ENCODE data around the gene CLOCK. TPM values are rescaled to one million over a fixed set of nuclear protein-coding genes. Genes with fewer than 3 reads are reported as not detected.

CLOCK gene
- total and polyA plus RNA-seq, 9 of the 15 experiments (the other 6 are each of a cell fraction or from before 2014, with no cell fraction given) = 3.7 to 14.4 (median 9.4) TPM

GRCh38 chr4:55397520-55398321 lies 149.0 kb downstream of the CLOCK start (continued):
- TF ChIP-seq ZBTB40 (IDR thresholded peaks at IDR 0.05) = peak; percentile 57; the same call in 1 of the 2 replicates
- no peak for TF ChIP-seq ZBTB40 (CRISPR knock-in tag; IDR thresholded peaks at IDR 0.05)
- no peak for TF ChIP-seq ZFP36 (IDR thresholded peaks at IDR 0.05; ENCODE audit: low read depth, low read length, partially characterized antibody)
- no peak for TF ChIP-seq PTRF (tag; IDR thresholded peaks at IDR 0.05)
- peak; percentile 85 for TF ChIP-seq CEBPB (tag; IDR thresholded peaks at IDR 0.05)
- TF ChIP-seq NRF1 (conservative IDR thresholded peaks at IDR 0.05 in 1 of 2, IDR thresholded peaks at IDR 0.05 in 1 of 2) = no peak
- no peak for TF ChIP-seq JUNB (CRISPR knock-in tag; conservative IDR thresholded peaks at IDR 0.05)
- TF ChIP-seq YBX1 (IDR thresholded peaks at IDR 0.05) = 0 out of 2 replicates have a peak, but pooled peaks have one; percentile 62
- TF ChIP-seq GABPB2 (CRISPR knock-in tag; conservative IDR thresholded peaks at IDR 0.05) = no peak
- no peak for TF ChIP-seq IRF1 (CRISPR knock-in tag; IDR thresholded peaks at IDR 0.05; ENCODE audit: borderline replicate concordance)
- no peak for TF ChIP-seq MCM2 (IDR thresholded peaks at IDR 0.05; ENCODE audit: low read depth)
- no peak for TF ChIP-seq BCL6 (CRISPR knock-in tag; IDR thresholded peaks at IDR 0.05)
- TF ChIP-seq RFX1 (IDR thresholded peaks at IDR 0.05) = no peak
- TF ChIP-seq CREB3L1 (IDR thresholded peaks at IDR 0.05; ENCODE audit: borderline replicate concordance, low read depth) = no peak
- TF ChIP-seq HLTF (IDR thresholded peaks at IDR 0.05) = peak; percentile 93
- no peak for TF ChIP-seq ZBTB12 (CRISPR knock-in tag; IDR thresholded peaks at IDR 0.05)

All from K562 (cell line).